BE2C (cell line): Measurements from ENCODE around the gene LRRFIP1.

Experiments used
- DNase-seq: peaks from one replicate; pipeline ENCODE4 v3.0.0-alpha.2; 2020
- H3K27me3 ChIP-seq: fragments of 250-450 bp; sonication (Bioruptor Pico); 2 replicates; pipeline ENCODE4 v1.5.1; 2020; ENCODE audit warnings: mild to moderate bottlenecking
- H3K36me3 ChIP-seq: fragments of 250-450 bp; sonication (Bioruptor Pico); 2 replicates; pipeline ENCODE4 v1.5.1; 2020; ENCODE audit warnings: mild to moderate bottlenecking
- H3K4me1 ChIP-seq: fragments of 250-450 bp; sonication (Bioruptor Pico); 2 replicates; pipeline ENCODE4 v1.5.1; 2020
- H3K4me3 ChIP-seq: 2 replicates; pipeline ENCODE4 v1.5.1; 2011; ENCODE audit warnings: low read depth, low read length
- H3K9me3 ChIP-seq: fragments of 250-450 bp; sonication (Bioruptor Pico); 2 replicates; pipeline ENCODE4 v1.5.1; 2020
- CTCF ChIP-seq: IDR thresholded peaks from 2 replicates; pipeline ENCODE4 v1.5.1; 2012; ENCODE audit warnings: mild to moderate bottlenecking, low read depth, low read length

Gene LRRFIP1

DNA sequence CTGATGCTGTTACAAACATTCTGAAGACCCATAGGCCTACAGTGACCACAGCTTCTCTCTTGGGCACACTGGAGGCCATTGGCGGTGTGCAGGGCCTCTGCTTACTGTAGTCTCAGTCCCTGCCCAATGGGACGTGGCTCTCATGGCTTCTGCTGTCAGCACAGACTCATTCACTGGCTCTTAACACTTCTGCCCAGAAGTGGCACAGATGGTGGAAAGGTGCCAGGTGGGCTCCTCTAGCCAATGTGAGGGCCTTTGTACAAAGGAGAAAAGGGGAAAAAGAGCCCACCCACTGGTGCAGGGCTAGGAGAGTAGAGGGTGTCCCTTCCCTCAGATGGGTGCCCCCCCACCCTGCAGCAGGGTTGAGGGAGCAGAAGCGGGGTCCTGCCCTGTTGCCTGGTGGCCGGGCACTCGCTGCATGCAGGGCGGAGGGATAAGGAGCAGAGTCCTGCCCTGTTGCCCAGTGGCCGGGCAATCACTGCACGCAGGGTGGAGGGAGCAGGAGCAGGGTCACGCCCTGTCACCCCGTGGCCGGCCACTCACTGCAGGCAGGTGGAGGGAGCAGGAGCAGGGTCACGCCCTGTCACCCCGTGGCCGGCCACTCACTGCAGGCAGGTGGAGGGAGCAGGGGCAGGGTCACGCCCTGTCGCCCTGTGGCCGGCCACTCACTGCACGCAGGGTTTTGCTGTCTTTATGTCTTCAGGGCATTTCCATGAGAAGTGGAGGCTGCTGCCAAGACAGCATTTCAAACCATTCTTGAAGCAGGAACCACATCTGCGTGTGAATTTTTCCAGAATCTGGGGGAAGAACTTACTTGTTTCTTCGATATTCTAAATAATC lies 20.0 kb downstream of the LRRFIP1 start:
- H3K27me3 ChIP-seq: no peaks in the 10 kb centered on the region
- no peak for DNase-seq
- H3K9me3 ChIP-seq: no peaks in the 10 kb centered on the region; the same call in none of the 2 replicates
- no peaks in the 10 kb centered on the region for H3K4me1 ChIP-seq
- no peak overlapping the region for H3K4me3 ChIP-seq
- no peak for TF ChIP-seq CTCF
- H3K36me3 ChIP-seq: no peaks in the 10 kb centered on the region

DNA sequence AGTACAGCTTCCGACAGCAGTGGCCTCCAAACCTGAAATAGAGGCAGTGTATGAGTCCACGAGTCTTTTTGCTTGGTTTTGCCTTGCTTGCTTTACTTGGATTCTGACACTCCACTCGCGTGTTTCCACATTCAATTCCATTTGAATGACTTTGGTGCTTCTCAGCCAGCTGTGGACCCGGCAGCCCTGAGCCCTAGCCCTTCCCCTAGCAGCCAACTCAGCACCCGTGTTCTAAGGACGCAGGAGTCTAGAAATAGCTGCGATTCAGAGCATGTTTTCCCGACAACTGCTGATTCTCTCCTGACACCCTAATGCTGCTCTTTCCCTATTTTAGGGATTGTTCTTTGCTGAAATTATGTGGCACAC lies 20.6 kb downstream of the LRRFIP1 start:
- H3K36me3 ChIP-seq: no peaks in the 10 kb centered on the region
- no peak for TF ChIP-seq CTCF
- DNase-seq: no peak
- no peaks in the 10 kb centered on the region; the same call in none of the 2 replicates for H3K9me3 ChIP-seq
- H3K27me3 ChIP-seq: no peaks in the 10 kb centered on the region
- H3K4me1 ChIP-seq: no peaks in the 10 kb centered on the region
- no peak overlapping the region for H3K4me3 ChIP-seq

DNA sequence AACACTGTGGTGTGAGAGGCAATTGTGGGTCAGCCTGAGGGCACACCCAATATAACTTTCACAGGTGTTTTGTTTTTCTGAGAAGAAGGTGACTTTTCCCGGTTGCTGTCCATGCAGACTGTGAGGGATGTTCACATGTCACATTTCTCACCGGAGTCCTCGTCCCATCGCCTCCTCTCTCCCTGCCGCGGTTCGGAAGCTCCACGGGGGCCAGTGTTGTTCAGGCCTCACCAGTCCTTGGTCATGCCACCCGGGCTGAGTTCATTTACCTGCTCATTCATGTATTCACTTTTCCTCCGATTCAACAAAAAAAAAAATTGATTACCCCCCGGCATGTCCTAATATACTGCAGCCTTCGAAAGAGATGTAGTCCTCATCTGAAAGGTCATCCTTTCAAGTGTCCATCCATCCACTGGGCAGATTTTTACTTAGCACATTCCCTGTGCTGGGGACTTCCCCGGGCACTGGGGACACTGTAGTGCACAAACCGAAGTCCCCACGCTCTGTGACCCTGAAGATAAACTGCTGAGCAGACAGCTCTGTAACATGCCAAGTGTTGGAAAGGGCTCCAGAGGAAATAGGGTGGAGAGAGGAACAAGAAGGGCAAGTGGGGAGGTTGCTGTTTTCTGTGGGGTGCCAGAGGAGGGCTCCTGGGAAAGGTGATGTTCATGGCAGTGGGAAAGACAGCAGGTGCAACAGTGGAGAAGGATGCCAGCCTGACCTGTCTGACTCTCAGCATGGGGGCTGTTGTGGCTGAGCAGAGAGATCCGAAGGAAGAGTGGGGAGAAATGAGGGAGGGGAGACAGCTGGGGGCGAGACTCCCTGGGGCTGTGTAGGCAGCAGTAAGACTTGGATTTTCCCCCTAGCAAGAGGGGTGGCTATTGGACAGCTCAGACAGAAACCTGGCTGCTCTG lies 22.4 kb downstream of the LRRFIP1 start:
- Histone ChIP-seq H3K4me1 (no peaks in the 10 kb centered on the region), H3K27me3 (no peaks in the 10 kb centered on the region), H3K9me3 (no peaks in the 10 kb centered on the region; the same call in none of the 2 replicates), H3K36me3 (no peaks in the 10 kb centered on the region), H3K4me3 (no peak overlapping the region)
- no peak for DNase-seq
- TF ChIP-seq CTCF: no peak

DNA sequence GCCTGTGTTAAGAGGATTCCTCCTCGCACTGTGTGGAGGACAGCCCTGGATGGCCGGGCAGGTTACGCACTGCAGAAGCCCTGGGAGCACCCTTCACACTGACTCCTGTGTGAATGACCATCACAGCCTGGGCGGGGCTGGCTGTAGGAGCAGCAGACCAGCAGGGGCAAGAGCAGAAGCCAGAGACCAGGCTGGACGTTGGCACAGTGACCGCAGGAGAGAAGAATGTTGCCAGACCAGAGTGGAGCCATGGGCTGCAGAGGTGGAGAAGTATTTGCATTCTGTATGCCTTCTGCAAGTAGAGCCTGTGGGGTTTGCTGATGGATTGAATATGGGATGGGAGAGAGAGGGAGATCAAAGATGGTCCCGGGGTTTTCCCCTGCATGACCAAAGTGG lies 23.1 kb downstream of the LRRFIP1 start:
- DNase-seq: no peak
- H3K4me1 ChIP-seq: no peaks in the 10 kb centered on the region
- no peaks in the 10 kb centered on the region for H3K27me3 ChIP-seq
- no peaks in the 10 kb centered on the region for H3K36me3 ChIP-seq
- no peak for TF ChIP-seq CTCF
- H3K4me3 ChIP-seq: no peak overlapping the region
- no peaks in the 10 kb centered on the region; the same call in none of the 2 replicates for H3K9me3 ChIP-seq

DNA sequence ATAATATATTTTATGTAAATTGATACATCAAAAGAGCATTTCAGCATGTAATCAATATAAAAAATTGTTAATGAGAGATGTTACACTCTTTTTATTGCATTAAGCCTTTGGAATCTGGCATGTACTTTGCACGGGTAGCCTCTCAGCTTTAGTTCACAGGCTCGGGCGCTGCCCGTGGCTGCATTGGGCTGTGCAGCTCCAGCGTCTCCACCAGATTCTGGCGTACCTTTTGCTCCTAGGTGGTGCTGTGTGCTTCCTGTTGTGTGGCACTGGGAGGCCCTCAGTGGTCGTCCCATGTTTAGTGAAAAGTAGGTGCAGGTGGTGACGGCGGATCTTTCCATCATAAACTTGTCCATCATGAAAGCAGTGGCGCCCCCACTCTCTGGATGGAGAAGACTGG lies 24.4 kb downstream of the LRRFIP1 start:
- Histone ChIP-seq H3K4me3 (no peak overlapping the region), H3K4me1 (no peaks in the 10 kb centered on the region), H3K27me3 (no peaks in the 10 kb centered on the region), H3K9me3 (no peaks in the 10 kb centered on the region; the same call in none of the 2 replicates), H3K36me3 (no peaks in the 10 kb centered on the region)
- no peak for TF ChIP-seq CTCF
- DNase-seq: no peak

- no peak for TF ChIP-seq CTCF
- Histone ChIP-seq H3K4me1 (no peaks in the 10 kb centered on the region), H3K27me3 (no peaks in the 10 kb centered on the region), H3K4me3 (no peak overlapping the region), H3K9me3 (no peaks in the 10 kb centered on the region; the same call in none of the 2 replicates), H3K36me3 (no peaks in the 10 kb centered on the region)
- no peak for DNase-seq
Observed at GRCh38 chr2:237652181-237652580, 24.8 kb downstream of the LRRFIP1 start.
